SK-N-SH (cell line): ENCODE data around the gene PDE4D. TPM values are rescaled to one million over a fixed set of nuclear protein-coding genes. Genes with fewer than 3 reads are reported as not detected.

Source experiments
- CTCF ChIA-PET: fragments of 300-600, 350-600 bp; formaldehyde crosslinking; extraction: SDS; loops from one replicate; lab custom pipeline; 2021; lab: Yijun Ruan, JAX
- POLR2A ChIA-PET: fragments of 350-600 bp; sonication (Branson Sonifier 250); formaldehyde crosslinking; extraction: SDS; loops from one replicate; lab custom pipeline; 2020; ENCODE audit warnings: antibody characterized with exemption, inconsistent platforms; lab: Yijun Ruan, JAX
- DNase-seq: peaks from one replicate; pipeline ENCODE4 v3.0.0; 2012
- H2AFZ ChIP-seq: fragments of 200-600 bp; sonication (generic); 2 replicates; pipeline ENCODE4 v1.8.1; 2016; ENCODE audit warnings: antibody characterized with exemption, mild to moderate bottlenecking, low read depth
- H3F3A ChIP-seq: fragments of 200-600 bp; sonication (generic); replicated peaks from 2 replicates; pipeline ENCODE3; 2016; ENCODE audit warnings: antibody characterized with exemption, mild to moderate bottlenecking; ENCODE audit not compliant: insufficient read depth
- H3K27ac ChIP-seq, 2 experiments: fragments of 200-500 bp in 1 of 2; fragments of 200-600 bp in 1 of 2; sonication (Bioruptor generic) in 1 of 2; sonication (generic), shearing (Covaris generic) in 1 of 2; 2 replicates each; pipeline versions ENCODE4 v1.5.1 to v1.6.1; 2014 to 2016; ENCODE audit warnings: low read depth in 2 of 2, inconsistent platforms in 1 of 2, low read length in 1 of 2, mild to moderate bottlenecking in 1 of 2, mixed read lengths in 1 of 2
- H3K27me3 ChIP-seq: fragments of 200-600 bp; sonication (generic), shearing (Covaris generic); 2 replicates; pipeline ENCODE4 v1.6.1; 2016; ENCODE audit warnings: mixed run types; ENCODE audit not compliant: insufficient read depth
- H3K36me3 ChIP-seq, 2 experiments: fragments of 200-500 bp in 1 of 2; fragments of 200-600 bp in 1 of 2; sonication (Bioruptor generic) in 1 of 2; sonication (generic) in 1 of 2; replicated peaks in 1 of 2; 2 replicates each; pipeline versions ENCODE3 to v1.5.1; 2014 to 2016; ENCODE audit warnings: low read length in 1 of 2, mild to moderate bottlenecking in 1 of 2; ENCODE audit not compliant: insufficient read depth in 2 of 2, control insufficient read depth in 1 of 2
- H3K4me1 ChIP-seq, 2 experiments: fragments of 200-500 bp in 1 of 2; fragments of 200-600 bp in 1 of 2; sonication (Bioruptor generic) in 1 of 2; sonication (generic), shearing (Covaris generic) in 1 of 2; 2 replicates each; pipeline versions ENCODE4 v1.5.1 to v1.6.1; 2014 to 2016; ENCODE audit warnings: low read depth in 1 of 2, low read length in 1 of 2, mixed run types in 1 of 2; ENCODE audit not compliant: insufficient read depth in 2 of 2, control insufficient read depth in 1 of 2
- H3K4me2 ChIP-seq: fragments of 200-600 bp; sonication (generic), shearing (Covaris generic); 2 replicates; pipeline ENCODE4 v1.6.1; 2017; ENCODE audit warnings: mixed run types
- H3K4me3 ChIP-seq, 2 experiments: fragments of 200-500 bp in 1 of 2; fragments of 200-600 bp in 1 of 2; sonication (Bioruptor generic) in 1 of 2; sonication (generic), shearing (Covaris generic) in 1 of 2; 2 replicates each; pipeline versions ENCODE4 v1.5.1 to v1.8.1; 2014 to 2016; ENCODE audit warnings: low read depth in 2 of 2, inconsistent platforms in 1 of 2, low read length in 1 of 2, mild to moderate bottlenecking in 1 of 2, mixed read lengths in 1 of 2, moderate library complexity in 1 of 2
- H3K79me2 ChIP-seq: fragments of 200-600 bp; sonication (generic); 2 replicates; pipeline ENCODE4 v1.8.1; 2017; ENCODE audit warnings: mild to moderate bottlenecking; ENCODE audit not compliant: insufficient read depth
- H3K9ac ChIP-seq: fragments of 200-600 bp; sonication (generic); 2 replicates; pipeline ENCODE4 v1.6.1; 2017; ENCODE audit warnings: mixed run types
- H3K9me2 ChIP-seq: fragments of 200-600 bp; sonication (generic); 2 replicates; pipeline ENCODE4 v1.6.1; 2017; ENCODE audit warnings: mixed run types
- H3K9me3 ChIP-seq: fragments of 200-600 bp; sonication (generic); 2 replicates; pipeline ENCODE4 v1.6.1; 2017; ENCODE audit warnings: mixed run types, mild to moderate bottlenecking, moderate library complexity
- H4K20me1 ChIP-seq: fragments of 200-600 bp; sonication (generic); 2 replicates; pipeline ENCODE4 v1.6.1; 2017; ENCODE audit warnings: mild to moderate bottlenecking, mixed run types; ENCODE audit not compliant: insufficient read depth
- EP300 ChIP-seq, 2 experiments: IDR thresholded peaks; 2 replicates each; pipeline versions ENCODE4 v1.4.0 to v1.6.1; 2012; ENCODE audit warnings: borderline replicate concordance in 1 of 2, low read depth in 1 of 2, low read length in 1 of 2
- EZH2phosphoT487 ChIP-seq: fragments of 200-600 bp; sonication (generic); IDR thresholded peaks from 2 replicates; pipeline ENCODE4 v1.6.1; 2017; ENCODE audit warnings: low read depth, mixed run types, mild to moderate bottlenecking, antibody characterized with exemption, moderate library complexity, borderline replicate concordance
- FOSL2 ChIP-seq: IDR thresholded peaks from 2 replicates; pipeline ENCODE4 v1.4.0; 2012; ENCODE audit warnings: low read depth, mild to moderate bottlenecking, moderate library complexity, borderline replicate concordance
- FOXJ3 ChIP-seq: sonication (generic); formaldehyde crosslinking; IDR thresholded peaks from 2 replicates; pipeline ENCODE4 v1.5.1; 2020; ENCODE audit warnings: mild to moderate bottlenecking, missing genetic modification reagents
- GABPA ChIP-seq: IDR thresholded peaks from 2 replicates; pipeline ENCODE4 v1.4.0; 2012; ENCODE audit warnings: low read depth, mild to moderate bottlenecking
- GATA2 ChIP-seq: sonication (generic); formaldehyde crosslinking; IDR thresholded peaks from 2 replicates; pipeline ENCODE4 v1.5.0; 2020; ENCODE audit warnings: mild to moderate bottlenecking, missing genetic modification reagents
- MXI1 ChIP-seq: IDR thresholded peaks from 2 replicates; pipeline ENCODE4 v1.6.1; 2012; ENCODE audit warnings: mild to moderate bottlenecking, low read depth, low read length, improper control_type of control experiment
- POLR2AphosphoS5 ChIP-seq: IDR thresholded peaks from 2 replicates; pipeline ENCODE4 v1.6.1; 2012; ENCODE audit warnings: low read depth, low read length
- RCOR1 ChIP-seq: fragments of 150-350 bp; IDR thresholded peaks from 2 replicates; pipeline ENCODE4 v1.6.1; 2017; ENCODE audit warnings: antibody characterized with exemption, low read length
- RXRA ChIP-seq: IDR thresholded peaks from 2 replicates; pipeline ENCODE4 v1.4.0; 2012; ENCODE audit warnings: low read depth, mild to moderate bottlenecking, borderline replicate concordance
- TAF1 ChIP-seq: IDR thresholded peaks from 2 replicates; pipeline ENCODE4 v1.6.1; 2012; ENCODE audit warnings: low read depth, mild to moderate bottlenecking, low read length, moderate library complexity, borderline replicate concordance
- TCF12 ChIP-seq: IDR thresholded peaks from 2 replicates; pipeline ENCODE4 v1.4.0; 2012
- TEAD4 ChIP-seq: IDR thresholded peaks from 2 replicates; pipeline ENCODE4 v1.4.0; 2012; ENCODE audit warnings: mild to moderate bottlenecking, borderline replicate concordance; ENCODE audit not compliant: insufficient read depth
- YY1 ChIP-seq: IDR thresholded peaks from 2 replicates; pipeline ENCODE4 v1.4.0; 2012; ENCODE audit warnings: low read depth, mild to moderate bottlenecking
- WGBS: methylation state at CpG from one replicate; pipeline ENCODE4 v1.1.6; 2017; ENCODE audit warnings: low lambda C conversion rate; 5-methylcytosine and 5-hydroxymethylcytosine counted together
- polyA plus RNA-seq, 3 experiments: library from polyadenylated mRNA; depleted of rRNA; stranded (reverse); fragments of >200 nt; gene quantifications; 2 replicates each; pipeline ENCODE4 v1.2.3, GENCODE V29; 2012
- TF ChIP-seq, protein P1 (sequence below): fragments of 200-600 bp; sonication (generic); IDR thresholded peaks from 2 replicates; pipeline ENCODE4 v1.6.1; 2017; ENCODE audit warnings: antibody characterized with exemption, mild to moderate bottlenecking, moderate library complexity
- TF ChIP-seq, protein P2 (sequence below): fragments of 150-350 bp; IDR thresholded peaks from 2 replicates; pipeline ENCODE4 v1.6.1; 2016; ENCODE audit warnings: mild to moderate bottlenecking, low read depth, low read length
- TF ChIP-seq, protein P3 (sequence below): IDR thresholded peaks from 2 replicates; pipeline ENCODE4 v1.6.1; 2012; ENCODE audit warnings: mild to moderate bottlenecking, low read depth, low read length, moderate library complexity
- TF ChIP-seq, protein P4 (sequence below): IDR thresholded peaks from 2 replicates; pipeline ENCODE4 v1.4.0; 2012; ENCODE audit warnings: low read depth
- TF ChIP-seq, protein P5 (sequence below): IDR thresholded peaks from 2 replicates; pipeline ENCODE4 v1.4.0; 2012; ENCODE audit warnings: low read depth, borderline replicate concordance

PDE4D gene
- polyA plus RNA-seq, 1 of the 3 experiments (the other 2 are of a cell fraction) = 2.4 TPM

DNA sequence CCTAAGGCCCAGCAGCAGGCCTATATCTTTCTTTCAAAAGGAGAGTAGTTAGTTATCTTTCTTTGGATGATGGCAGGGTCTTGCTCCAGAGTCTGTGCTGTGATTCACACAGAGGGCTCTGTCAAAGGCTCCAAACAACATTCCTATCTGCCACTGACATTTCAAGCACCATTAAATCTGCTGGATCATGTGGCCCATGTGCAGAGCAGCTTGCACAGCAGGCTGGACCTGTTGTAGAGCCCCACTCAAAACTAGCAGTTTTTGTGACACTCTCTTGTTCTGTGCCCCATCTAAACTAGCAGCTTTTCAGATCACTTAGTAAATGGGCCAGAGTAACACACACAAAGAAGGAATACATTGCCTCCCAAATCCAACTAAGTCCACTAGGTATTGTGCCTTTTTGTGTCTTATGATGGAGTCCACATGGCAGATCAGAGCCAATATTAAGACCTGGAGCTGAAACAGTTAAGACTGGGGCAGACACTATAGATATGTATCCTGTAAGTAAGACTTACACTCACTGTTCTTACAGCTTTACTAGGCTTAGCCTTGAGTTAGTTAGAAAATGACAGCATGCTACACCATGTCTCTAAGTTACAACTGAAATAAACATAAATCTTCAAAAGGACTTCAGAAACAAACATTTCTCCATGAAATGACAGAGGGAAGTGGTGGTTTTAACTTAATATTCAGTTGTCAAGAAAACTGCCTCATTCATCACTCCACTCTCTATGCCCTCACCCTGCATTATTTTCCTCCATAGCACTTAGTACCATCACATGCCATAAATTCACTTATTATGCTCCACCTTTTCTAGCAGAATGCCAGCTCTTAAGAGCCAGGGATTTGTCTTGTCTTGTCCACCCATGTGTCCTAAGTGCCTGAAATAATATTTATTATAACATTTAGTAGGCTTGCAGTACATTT, 909.7 kb downstream of the PDE4D start (continued):
- TF ChIP-seq, protein P1, sequence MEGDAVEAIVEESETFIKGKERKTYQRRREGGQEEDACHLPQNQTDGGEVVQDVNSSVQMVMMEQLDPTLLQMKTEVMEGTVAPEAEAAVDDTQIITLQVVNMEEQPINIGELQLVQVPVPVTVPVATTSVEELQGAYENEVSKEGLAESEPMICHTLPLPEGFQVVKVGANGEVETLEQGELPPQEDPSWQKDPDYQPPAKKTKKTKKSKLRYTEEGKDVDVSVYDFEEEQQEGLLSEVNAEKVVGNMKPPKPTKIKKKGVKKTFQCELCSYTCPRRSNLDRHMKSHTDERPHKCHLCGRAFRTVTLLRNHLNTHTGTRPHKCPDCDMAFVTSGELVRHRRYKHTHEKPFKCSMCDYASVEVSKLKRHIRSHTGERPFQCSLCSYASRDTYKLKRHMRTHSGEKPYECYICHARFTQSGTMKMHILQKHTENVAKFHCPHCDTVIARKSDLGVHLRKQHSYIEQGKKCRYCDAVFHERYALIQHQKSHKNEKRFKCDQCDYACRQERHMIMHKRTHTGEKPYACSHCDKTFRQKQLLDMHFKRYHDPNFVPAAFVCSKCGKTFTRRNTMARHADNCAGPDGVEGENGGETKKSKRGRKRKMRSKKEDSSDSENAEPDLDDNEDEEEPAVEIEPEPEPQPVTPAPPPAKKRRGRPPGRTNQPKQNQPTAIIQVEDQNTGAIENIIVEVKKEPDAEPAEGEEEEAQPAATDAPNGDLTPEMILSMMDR = no peak
- TF ChIP-seq, protein P2, sequence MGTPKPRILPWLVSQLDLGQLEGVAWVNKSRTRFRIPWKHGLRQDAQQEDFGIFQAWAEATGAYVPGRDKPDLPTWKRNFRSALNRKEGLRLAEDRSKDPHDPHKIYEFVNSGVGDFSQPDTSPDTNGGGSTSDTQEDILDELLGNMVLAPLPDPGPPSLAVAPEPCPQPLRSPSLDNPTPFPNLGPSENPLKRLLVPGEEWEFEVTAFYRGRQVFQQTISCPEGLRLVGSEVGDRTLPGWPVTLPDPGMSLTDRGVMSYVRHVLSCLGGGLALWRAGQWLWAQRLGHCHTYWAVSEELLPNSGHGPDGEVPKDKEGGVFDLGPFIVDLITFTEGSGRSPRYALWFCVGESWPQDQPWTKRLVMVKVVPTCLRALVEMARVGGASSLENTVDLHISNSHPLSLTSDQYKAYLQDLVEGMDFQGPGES = no peak
- no peak for TF ChIP-seq EZH2phosphoT487
- no peak for TF ChIP-seq MXI1
- no peak for TF ChIP-seq YY1
- TF ChIP-seq FOXJ3 (CRISPR knock-in tag) = no peak
- no peak for TF ChIP-seq TCF12
- no peak for TF ChIP-seq GATA2 (CRISPR knock-in tag)

DNA sequence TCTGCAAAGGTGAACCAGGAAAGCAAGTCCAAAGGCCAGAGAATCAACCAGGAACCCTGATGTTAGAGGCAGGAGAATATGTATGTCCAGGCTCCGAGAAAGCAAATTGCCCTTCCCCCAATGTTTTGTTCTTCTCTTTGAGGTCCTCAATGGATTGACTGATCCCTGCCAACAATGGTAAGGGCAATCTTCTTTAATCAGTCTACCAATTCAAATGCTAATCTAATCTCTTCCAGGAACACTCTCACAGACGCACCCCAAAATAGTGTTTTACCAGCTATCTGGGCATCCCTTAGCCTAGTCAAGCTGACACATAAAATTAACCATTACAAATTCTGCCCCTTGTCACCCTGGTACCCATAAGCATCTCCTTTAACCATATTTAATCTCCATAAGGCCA, 912.6 kb downstream of the PDE4D start:
- Histone ChIP-seq H3K9me3 (no peaks in the 10 kb centered on the region), H3K9me2 (no peaks in the 10 kb centered on the region), H3K9ac (no peak overlapping the region), H3K4me1 (no peaks in the 10 kb centered on the region), H2AFZ (no peak overlapping the region), H3K4me2 (no peak overlapping the region), H3F3A (no peaks in the 10 kb centered on the region), H3K27me3 (no peaks in the 10 kb centered on the region), H3K79me2 (no peaks in the 10 kb centered on the region), H3K27ac (no peak overlapping the region), H4K20me1 (no peaks in the 10 kb centered on the region), H3K36me3 (peaks cover 0 to 12% of the 10 kb centered on the region in 2 experiments), H3K4me3 (no peak overlapping the region)
- DNase-seq = no peak
- POLR2A ChIA-PET = no interaction called here
- 94% methylated on average over 2 of the region's 2 CpGs for WGBS
- CTCF ChIA-PET = no interaction called here
- no peak for TF ChIP-seq RXRA
- TF ChIP-seq, protein P3, sequence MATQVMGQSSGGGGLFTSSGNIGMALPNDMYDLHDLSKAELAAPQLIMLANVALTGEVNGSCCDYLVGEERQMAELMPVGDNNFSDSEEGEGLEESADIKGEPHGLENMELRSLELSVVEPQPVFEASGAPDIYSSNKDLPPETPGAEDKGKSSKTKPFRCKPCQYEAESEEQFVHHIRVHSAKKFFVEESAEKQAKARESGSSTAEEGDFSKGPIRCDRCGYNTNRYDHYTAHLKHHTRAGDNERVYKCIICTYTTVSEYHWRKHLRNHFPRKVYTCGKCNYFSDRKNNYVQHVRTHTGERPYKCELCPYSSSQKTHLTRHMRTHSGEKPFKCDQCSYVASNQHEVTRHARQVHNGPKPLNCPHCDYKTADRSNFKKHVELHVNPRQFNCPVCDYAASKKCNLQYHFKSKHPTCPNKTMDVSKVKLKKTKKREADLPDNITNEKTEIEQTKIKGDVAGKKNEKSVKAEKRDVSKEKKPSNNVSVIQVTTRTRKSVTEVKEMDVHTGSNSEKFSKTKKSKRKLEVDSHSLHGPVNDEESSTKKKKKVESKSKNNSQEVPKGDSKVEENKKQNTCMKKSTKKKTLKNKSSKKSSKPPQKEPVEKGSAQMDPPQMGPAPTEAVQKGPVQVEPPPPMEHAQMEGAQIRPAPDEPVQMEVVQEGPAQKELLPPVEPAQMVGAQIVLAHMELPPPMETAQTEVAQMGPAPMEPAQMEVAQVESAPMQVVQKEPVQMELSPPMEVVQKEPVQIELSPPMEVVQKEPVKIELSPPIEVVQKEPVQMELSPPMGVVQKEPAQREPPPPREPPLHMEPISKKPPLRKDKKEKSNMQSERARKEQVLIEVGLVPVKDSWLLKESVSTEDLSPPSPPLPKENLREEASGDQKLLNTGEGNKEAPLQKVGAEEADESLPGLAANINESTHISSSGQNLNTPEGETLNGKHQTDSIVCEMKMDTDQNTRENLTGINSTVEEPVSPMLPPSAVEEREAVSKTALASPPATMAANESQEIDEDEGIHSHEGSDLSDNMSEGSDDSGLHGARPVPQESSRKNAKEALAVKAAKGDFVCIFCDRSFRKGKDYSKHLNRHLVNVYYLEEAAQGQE = no peak
- no peak for TF ChIP-seq GABPA
- no peak for TF ChIP-seq FOSL2
- TF ChIP-seq RCOR1 = no peak
- TF ChIP-seq, protein P2 = no peak
- no peak for TF ChIP-seq TAF1
- TF ChIP-seq EP300 (IDR thresholded peaks at IDR 0.05; ENCODE audit: borderline replicate concordance in 1 of 2, low read depth in 1 of 2, low read length in 1 of 2) = no peak
- TF ChIP-seq, protein P4, sequence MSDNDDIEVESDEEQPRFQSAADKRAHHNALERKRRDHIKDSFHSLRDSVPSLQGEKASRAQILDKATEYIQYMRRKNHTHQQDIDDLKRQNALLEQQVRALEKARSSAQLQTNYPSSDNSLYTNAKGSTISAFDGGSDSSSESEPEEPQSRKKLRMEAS = no peak
- TF ChIP-seq FOXJ3 (CRISPR knock-in tag) = no peak
- TF ChIP-seq, protein P5, sequence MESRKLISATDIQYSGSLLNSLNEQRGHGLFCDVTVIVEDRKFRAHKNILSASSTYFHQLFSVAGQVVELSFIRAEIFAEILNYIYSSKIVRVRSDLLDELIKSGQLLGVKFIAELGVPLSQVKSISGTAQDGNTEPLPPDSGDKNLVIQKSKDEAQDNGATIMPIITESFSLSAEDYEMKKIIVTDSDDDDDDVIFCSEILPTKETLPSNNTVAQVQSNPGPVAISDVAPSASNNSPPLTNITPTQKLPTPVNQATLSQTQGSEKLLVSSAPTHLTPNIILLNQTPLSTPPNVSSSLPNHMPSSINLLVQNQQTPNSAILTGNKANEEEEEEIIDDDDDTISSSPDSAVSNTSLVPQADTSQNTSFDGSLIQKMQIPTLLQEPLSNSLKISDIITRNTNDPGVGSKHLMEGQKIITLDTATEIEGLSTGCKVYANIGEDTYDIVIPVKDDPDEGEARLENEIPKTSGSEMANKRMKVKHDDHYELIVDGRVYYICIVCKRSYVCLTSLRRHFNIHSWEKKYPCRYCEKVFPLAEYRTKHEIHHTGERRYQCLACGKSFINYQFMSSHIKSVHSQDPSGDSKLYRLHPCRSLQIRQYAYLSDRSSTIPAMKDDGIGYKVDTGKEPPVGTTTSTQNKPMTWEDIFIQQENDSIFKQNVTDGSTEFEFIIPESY = no peak
- no peak for TF ChIP-seq TEAD4
- no peak for TF ChIP-seq TCF12
- TF ChIP-seq POLR2AphosphoS5 = no peak
- TF ChIP-seq GATA2 (CRISPR knock-in tag) = no peak
